ENCODE data around the gene TOB2. TPM values are rescaled to one million over a fixed set of nuclear protein-coding genes. Genes with fewer than 3 reads are reported as not detected.
"Not testable (repeated sequence)": the region's sequence is repeated elsewhere in the genome, so short reads cannot be mapped to it uniquely, and the experiment has no call there.

TOB2 gene
- total RNA-seq, 1 donor from 2014 or later, result 68.0 TPM

- ATAC-seq, result no peak
Observed at GRCh38 chr22:41436322-41437113, 10.1 kb downstream of the TOB2 start.

GRCh38 chr22:41435560-41435959 lies 11.0 kb downstream of the TOB2 start:
- ATAC-seq (no peak), DNase-seq (ENCODE audit: missing footprints) (no peak)
- intact Hi-C loops (cut with DNase I), result no loop called here

More at GRCh38 chr22:41436322-41437113, 10.1 kb downstream of the TOB2 start:
- intact Hi-C loops (cut with DNase I), result no loop called here
- DNase-seq (ENCODE audit: missing footprints), result no peak

- intact Hi-C loops (cut with DNase I); DNase-seq (ENCODE audit: missing footprints): not testable (repeated sequence)
- peak; percentile 9 for ATAC-seq
Observed at GRCh38 chr22:41434361-41435003, 12.1 kb downstream of the TOB2 start.

- ATAC-seq; intact Hi-C loops (cut with DNase I); DNase-seq (ENCODE audit: missing footprints): not testable (repeated sequence)
Observed at GRCh38 chr22:41433480-41433879, 13.1 kb downstream of the TOB2 start.

- DNase-seq (ENCODE audit: missing footprints) (no peak), ATAC-seq (no peak)
- intact Hi-C loops (cut with DNase I), result no loop called here
Observed at GRCh38 chr22:41431656-41432055, 14.9 kb downstream of the TOB2 start.

- intact Hi-C loops (cut with DNase I), result no loop called here
- DNase-seq (ENCODE audit: missing footprints) (no peak), ATAC-seq (no peak)
Observed at GRCh38 chr22:41429951-41430332, 16.7 kb downstream of the TOB2 start.

GRCh38 chr22:41429232-41429950 lies 17.2 kb downstream of the TOB2 start:
- no peak for DNase-seq (ENCODE audit: missing footprints)
- intact Hi-C loops (cut with DNase I), result no loop called here
- ATAC-seq, result no peak

GRCh38 chr22:41425660-41426365 lies 20.8 kb downstream of the TOB2 start:
- DNase-seq (ENCODE audit: missing footprints) (no peak), ATAC-seq (no peak)
- intact Hi-C loops (cut with DNase I), result no loop called here

GRCh38 chr22:41418717-41419116 lies 27.9 kb downstream of the TOB2 start:
- intact Hi-C loops (cut with DNase I), result no loop called here
- ATAC-seq, result no peak
- no peak for DNase-seq (ENCODE audit: missing footprints)

GRCh38 chr22:41417622-41418390 lies 28.8 kb downstream of the TOB2 start:
- intact Hi-C loops (cut with DNase I), result no loop called here
- ATAC-seq (peak; percentile 73), DNase-seq (ENCODE audit: missing footprints) (peak; percentile 94)

GRCh38 chr22:41415554-41415953 lies 31.0 kb downstream of the TOB2 start:
- intact Hi-C loops (cut with DNase I), result no loop called here
- ATAC-seq (no peak), DNase-seq (ENCODE audit: missing footprints) (no peak)

- peak; percentile 12 for ATAC-seq
- intact Hi-C loops (cut with DNase I), result loop anchor here (2.0 kb wide), 1 partner anchor 150 kb away; no protein-coding TSS in a partner anchor
- no peak for DNase-seq (ENCODE audit: missing footprints)
Observed at GRCh38 chr22:41411021-41411851, 35.4 kb downstream of the TOB2 start.

- DNase-seq (ENCODE audit: missing footprints), result peak; percentile 79
- intact Hi-C loops (cut with DNase I), result loop anchor here (2.0 kb wide), 1 partner anchor 150 kb away; no protein-coding TSS in a partner anchor
- peak; percentile 71 for ATAC-seq
Observed at GRCh38 chr22:41410311-41410751, 36.3 kb downstream of the TOB2 start.

GRCh38 chr22:41408665-41409064 lies 37.9 kb downstream of the TOB2 start:
- intact Hi-C loops (cut with DNase I), result no loop called here
- DNase-seq (ENCODE audit: missing footprints) (no peak), ATAC-seq (no peak)

- ATAC-seq (no peak), DNase-seq (ENCODE audit: missing footprints) (no peak)
- intact Hi-C loops (cut with DNase I), result no loop called here
Observed at GRCh38 chr22:41407433-41407832, 39.2 kb downstream of the TOB2 start.

GRCh38 chr22:41406410-41406809 lies 40.2 kb downstream of the TOB2 start:
- intact Hi-C loops (cut with DNase I), result no loop called here
- DNase-seq (ENCODE audit: missing footprints) (no peak), ATAC-seq (no peak)

- intact Hi-C loops (cut with DNase I), result loop anchor here (2.0 kb wide), 2 partner anchors 111 to 119 kb away; no protein-coding TSS in a partner anchor
- no peak for DNase-seq (ENCODE audit: missing footprints)
Observed at GRCh38 chr22:41405588-41405987, 41.0 kb downstream of the TOB2 start.

More at GRCh38 chr22:41405588-41405987, 41.0 kb downstream of the TOB2 start:
- ATAC-seq, result no peak
